ENCODE measurements around the gene TGM6. TPM values are rescaled to one million over a fixed set of nuclear protein-coding genes. Genes with fewer than 3 reads are reported as not detected.

The TGM6 gene
- total RNA-seq, 3 donors from 2014 or later = not detected

Other genes starting within 250 kb of the TGM6 start
- gene TGM3, start 84.9 kb upstream of the TGM6 start, total RNA-seq = not detected
- 100 to 1,000 TPM; 124 to 207 (median 179) TPM for gene SNRPB, start 89.9 kb downstream of the TGM6 start, total RNA-seq
- 10 to 100 TPM in 2 of 3 donors, 1 to 10 TPM in 1; 8.8 to 18.4 (median 14.0) TPM for gene ZNF343, start 128.0 kb downstream of the TGM6 start, total RNA-seq
- gene TMC2, start 155.7 kb downstream of the TGM6 start, total RNA-seq = under 1 TPM; 0.15 to 0.96 (median 0.33) TPM

All from breast epithelium (tissue), 3 donors.